HG02798 (cell line): ENCODE data around the gene CEP89.
"Not testable (repeated sequence)": the region's sequence is repeated elsewhere in the genome, so short reads cannot be mapped to it uniquely, and the experiment has no call there.

Source experiments
- ATAC-seq: cut with Tn5 transposase; IDR thresholded peaks from one replicate; pipeline ENCODE4 v1.9.1; 2021; ENCODE audit warnings: mild to moderate bottlenecking; ENCODE audit not compliant: unreplicated experiment, poor library complexity

The CEP89 gene

DNA sequence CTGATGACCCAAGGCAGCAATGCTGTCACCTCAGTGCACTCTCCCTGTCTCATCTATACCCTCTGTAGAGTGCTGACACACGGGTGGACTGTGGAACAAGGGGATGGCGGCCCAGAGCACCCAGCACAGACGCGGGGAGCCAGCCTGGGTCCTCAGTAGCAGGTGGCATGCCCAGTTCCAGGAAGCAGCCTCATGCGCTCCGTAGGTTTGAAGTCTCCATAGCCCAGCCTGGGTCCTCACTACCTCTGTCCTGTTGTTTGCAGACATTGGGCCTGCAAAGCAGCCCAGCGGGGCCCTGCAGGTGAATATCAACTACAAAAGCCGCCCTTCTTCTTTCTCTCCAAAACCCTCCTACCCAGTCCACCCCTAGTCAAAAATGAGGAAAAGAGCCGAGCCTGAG is 97.2 kb downstream of the CEP89 start:
- no peak for ATAC-seq

DNA sequence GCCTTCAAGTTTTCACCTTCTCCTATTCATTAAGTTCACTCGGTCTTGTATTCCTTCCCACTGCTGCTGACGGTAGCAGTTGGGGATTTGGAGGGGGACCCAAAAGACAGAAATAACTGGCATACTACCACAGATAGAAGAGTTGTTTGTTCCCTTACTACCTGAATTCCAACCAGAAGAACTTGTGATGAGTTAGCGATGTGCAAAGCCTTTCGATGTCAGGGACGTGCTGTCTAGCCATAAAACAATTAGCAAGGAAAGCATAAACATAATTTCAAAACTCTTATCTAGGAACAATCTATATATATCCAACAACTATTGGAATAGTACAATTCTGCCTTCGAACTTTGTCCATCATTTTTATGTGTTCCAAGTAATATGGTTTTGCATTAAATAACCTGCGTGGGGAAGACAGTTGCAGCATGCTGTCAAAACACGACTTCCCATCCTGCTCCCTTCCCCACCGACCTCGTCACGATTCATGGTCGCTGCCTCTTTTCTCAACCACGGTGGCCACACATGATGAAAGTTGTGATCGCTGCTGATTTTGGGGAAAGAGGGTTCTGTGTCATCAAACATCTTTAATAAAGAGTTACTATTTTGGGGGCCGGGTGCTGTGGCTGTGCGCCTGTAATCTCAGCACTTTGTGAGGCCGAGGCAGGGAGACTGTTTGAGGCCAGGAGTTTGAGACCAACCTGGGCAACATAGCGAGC is 98.4 kb downstream of the CEP89 start:
- ATAC-seq, result no peak

DNA sequence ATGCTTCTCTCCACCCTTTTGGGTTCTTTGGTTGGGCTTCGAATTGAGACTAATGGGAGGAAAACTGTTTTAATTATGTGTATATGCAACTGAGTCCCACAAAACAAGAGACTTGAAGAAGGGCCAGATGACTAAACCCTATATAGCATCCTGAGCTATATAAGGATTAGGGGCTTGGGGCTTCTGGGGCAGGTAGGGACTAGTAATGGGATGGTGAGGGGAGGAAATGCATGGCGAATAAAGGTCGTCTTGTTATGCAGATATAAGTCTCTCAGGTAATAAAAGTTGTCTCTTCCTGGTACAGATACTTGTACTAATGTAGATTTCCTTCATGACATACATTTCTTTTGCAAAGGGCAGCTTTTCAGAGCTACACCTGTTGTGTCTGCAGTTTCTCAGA is 99.4 kb downstream of the CEP89 start:
- no peak for ATAC-seq

GRCh38 chr19:32870981-32871451 is 100.7 kb downstream of the CEP89 start:
- ATAC-seq, result no peak

DNA sequence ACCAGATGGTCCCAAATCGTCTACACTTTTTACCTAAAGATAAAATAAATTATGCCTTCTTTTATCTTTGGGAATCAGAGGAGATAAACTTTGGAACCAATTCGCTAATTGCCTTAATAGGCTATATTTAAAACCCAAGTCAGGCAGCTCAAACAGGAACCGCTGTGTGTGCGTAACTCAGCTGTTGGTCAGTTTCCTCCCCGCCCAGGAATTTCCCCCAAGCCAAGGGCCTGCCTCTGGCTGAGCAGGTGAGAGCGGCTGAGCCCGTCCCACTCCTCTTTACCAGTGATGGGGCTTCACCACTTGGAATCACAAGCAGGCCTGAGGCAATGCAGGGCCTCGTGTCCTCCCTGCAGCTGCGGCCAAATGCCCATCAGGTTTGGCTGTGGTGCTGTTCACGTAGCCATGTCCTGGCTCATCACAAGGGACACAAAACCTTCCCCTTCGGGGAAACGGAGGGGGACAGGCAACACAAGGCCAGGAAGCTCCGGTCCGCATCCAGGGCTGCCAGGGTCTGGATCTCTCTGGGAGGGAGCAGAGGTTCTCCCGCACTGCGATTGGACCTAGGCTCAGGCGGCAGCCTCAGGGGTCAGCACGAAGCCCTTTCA is 101.7 kb downstream of the CEP89 start:
- no peak for ATAC-seq

- ATAC-seq, result no peak
These were observed 102.3 kb downstream of the CEP89 start, which contains the start of gene SLC7A9 for GRCh38 chr19:32869369-32869965. SLC7A9 (minus strand) TSS chr19:32869767; CDS start chr19:32868534, 1,233 bp downstream.

GRCh38 chr19:32868206-32868950 is 103.4 kb downstream of the CEP89 start:
- ATAC-seq, result no peak

- ATAC-seq, result not testable (repeated sequence)
These were observed 104.3 kb downstream of the CEP89 start for GRCh38 chr19:32867436-32867835.

GRCh38 chr19:32866564-32867265 is 105.0 kb downstream of the CEP89 start:
- ATAC-seq, result no peak

DNA sequence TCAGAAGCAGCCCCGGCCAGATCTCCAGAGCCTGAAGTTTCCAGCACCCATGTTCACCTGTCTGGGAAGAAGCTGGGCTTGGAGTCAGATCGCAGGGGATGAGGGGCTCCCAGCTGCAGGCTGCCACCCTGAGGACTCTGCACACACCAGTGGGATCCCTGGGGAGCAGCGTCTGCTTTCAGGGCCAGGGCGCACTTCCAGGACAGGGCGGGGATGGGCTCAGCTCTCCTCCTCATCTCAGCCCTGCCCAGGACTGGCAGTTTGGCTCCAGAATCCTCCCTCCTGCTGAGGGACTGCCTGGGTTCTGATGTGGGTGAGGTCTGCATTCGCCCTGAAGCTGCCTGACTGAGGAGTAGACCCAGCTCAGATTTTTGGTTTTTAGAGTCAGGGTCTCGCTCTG is 105.7 kb downstream of the CEP89 start:
- ATAC-seq, result no peak

GRCh38 chr19:32865326-32865725 is 106.4 kb downstream of the CEP89 start:
- ATAC-seq, result no peak

DNA sequence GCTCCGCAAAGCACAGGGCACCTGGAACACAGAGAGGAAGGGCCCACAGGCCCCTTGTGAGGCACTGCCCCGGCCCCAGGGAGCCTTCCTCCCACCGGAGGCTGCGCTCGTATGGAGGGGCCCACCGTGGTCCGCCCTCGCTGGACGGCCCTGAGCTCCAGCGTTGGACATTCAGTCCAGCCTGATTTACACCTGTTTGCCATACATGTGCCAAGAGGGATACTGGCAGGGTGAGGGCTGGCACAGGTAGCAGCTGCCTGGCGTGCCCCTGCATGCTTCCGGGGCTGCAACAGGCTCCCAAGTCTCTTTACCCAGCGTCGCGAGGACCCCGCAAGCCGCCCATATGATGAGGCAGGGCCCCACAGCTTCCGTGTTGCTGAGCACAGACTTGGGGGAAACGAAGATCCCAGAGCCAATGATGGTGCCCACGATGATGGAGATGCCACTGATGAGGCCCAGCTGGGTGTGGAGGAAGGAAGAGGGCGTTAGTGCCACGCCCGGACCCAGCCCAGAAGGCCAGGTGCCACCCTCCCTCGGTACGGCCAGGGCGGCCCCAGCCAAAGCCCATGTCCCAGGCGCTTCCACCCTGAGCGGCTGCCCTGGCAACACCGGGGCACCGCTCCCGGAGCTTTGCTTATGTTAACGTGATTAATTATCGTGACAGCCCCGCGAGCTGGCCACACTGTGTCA is 107.3 kb downstream of the CEP89 start:
- no peak for ATAC-seq

DNA sequence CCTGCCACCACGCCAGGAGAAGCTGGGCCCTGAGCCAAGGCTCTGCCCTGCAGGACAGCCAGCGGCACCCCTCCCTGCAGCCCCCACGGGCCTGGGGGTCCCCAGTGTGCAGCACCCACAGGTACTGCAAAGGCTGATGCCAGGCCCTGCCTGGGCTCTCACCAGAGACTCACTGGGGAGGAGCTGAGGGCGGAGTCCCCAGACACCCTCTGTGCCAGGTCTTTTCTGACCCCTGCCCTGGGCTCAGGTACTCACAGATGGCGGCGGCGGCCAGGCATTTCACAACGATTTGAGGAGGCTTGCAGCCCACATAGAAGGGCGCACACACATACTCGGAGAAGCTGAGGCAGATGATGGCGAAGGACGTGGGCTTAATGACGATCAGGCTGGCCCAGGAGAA is 107.9 kb downstream of the CEP89 start:
- ATAC-seq, result no peak

DNA sequence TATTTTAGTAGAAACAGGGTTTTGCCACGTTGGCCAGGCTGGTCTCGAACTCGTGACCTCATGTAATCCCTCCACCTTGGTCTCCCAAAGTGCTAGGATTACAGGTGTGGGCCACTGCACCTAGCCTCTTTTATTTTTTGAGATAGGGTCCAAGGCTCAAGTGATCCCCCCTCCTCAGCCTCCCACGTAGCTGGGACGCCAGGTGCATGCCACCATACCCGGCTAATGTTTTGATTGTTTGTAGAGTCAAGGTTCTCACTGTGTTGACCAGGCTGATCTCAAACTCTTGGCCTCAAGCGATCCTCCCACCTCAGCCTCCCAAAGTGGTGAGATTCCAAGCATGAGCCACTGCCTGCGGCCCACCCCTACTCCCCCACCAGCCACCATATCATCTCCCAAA is 108.5 kb downstream of the CEP89 start:
- ATAC-seq, result no peak

DNA sequence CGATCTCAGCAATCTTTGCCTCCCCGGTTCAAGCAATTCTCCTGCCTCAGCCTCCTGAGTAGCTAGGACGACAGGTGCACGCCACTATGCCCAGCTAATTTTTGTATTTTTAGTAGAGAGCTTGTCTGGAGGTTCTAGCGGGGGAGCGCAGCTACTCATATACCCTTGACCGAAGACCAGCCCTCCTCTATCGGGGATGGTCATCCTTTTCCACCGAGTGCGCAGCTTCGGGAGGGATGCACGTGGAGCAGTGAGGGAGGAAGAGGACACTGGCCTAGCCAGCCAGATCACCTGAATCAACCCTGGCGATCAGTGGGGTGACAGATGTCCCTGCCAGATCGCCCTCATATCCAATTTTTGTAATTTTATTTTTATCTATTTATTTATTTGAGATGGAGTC is 109.0 kb downstream of the CEP89 start:
- ATAC-seq, result no peak

GRCh38 chr19:32862173-32862572 is 109.6 kb downstream of the CEP89 start:
- no peak for ATAC-seq

- no peak for ATAC-seq
These were observed 110.2 kb downstream of the CEP89 start for GRCh38 chr19:32861596-32861995.

GRCh38 chr19:32859591-32859990 is 112.2 kb downstream of the CEP89 start:
- no peak for ATAC-seq

DNA sequence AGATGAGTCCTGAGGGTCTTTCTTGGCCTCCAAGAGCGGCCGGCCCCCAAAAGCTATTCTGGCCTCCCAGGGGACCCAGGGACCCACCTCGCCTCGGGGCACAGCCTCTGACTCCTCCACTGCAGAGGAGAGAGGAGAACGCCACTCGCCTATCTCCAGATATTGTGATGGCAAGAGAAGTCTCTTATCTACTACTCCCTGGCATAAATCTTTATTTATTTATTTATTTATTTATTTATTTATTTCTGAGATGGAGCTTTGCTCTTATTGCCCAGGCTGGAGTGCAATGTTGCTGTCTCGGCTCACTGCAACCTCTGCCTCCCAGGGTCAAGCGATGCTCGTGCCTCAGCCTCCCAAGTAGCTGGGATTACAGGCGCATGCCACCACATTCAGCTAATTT is 113.2 kb downstream of the CEP89 start:
- no peak for ATAC-seq

GRCh38 chr19:32858155-32858554 is 113.6 kb downstream of the CEP89 start:
- no peak for ATAC-seq
